Measurements from ENCODE around the gene FLNB. TPM values are rescaled to one million over a fixed set of nuclear protein-coding genes. Genes with fewer than 3 reads are reported as not detected.

FLNB gene
- total RNA-seq, 4 donors from 2014 or later = 164 to 258 (median 242) TPM

DNA sequence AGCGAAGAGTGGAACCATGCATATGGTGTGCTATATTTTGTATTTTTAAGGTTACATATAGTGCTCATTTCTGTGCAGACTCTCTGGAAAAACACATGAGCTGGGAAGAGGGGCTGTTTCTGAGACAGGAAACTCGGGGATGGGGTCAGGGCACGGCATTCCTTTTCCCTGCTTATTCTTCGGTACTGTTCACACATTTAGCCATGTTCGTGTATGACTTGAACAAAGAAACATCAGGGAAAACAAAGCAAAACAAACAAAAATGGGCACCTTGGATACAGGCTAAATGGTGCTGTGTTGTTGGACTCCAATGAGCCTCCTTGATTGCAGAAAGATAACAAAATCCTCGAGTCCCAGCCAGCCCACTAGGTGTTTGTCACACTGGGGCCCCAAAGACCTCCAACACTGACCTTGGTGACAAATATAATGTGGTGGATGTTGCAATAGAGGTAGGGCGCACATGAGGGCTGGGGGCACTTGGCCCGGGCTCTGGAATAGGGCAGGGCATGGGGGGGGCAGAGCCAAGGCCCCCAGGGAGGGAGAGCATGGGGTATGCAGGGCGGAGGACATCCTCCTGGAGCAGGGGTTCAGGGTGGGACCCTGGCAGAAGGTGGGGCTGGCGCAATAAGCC, 183.3 kb downstream of the FLNB start:
- no peaks in the 10 kb centered on the region for H3K9me3 ChIP-seq
- H3K4me3 ChIP-seq (replicated peaks in 1 of 3) = no peak overlapping the region
- 74 to 75% methylated on average over 10 of the region's 10 CpGs for WGBS, 2 donors
- H3K36me3 ChIP-seq = no peaks in the 10 kb centered on the region
- DNase-seq = no peak
- H3K4me1 ChIP-seq = peaks cover 0 to 10% of the 10 kb centered on the region in 2 donors
- no peak overlapping the region for H3K27ac ChIP-seq
- intact Hi-C loops (cut with DNase I) = no loop called here
- no peaks in the 10 kb centered on the region for H3K27me3 ChIP-seq
- no peak for TF ChIP-seq POLR2A (IDR thresholded peaks at IDR 0.05)
- TF ChIP-seq, protein P1, sequence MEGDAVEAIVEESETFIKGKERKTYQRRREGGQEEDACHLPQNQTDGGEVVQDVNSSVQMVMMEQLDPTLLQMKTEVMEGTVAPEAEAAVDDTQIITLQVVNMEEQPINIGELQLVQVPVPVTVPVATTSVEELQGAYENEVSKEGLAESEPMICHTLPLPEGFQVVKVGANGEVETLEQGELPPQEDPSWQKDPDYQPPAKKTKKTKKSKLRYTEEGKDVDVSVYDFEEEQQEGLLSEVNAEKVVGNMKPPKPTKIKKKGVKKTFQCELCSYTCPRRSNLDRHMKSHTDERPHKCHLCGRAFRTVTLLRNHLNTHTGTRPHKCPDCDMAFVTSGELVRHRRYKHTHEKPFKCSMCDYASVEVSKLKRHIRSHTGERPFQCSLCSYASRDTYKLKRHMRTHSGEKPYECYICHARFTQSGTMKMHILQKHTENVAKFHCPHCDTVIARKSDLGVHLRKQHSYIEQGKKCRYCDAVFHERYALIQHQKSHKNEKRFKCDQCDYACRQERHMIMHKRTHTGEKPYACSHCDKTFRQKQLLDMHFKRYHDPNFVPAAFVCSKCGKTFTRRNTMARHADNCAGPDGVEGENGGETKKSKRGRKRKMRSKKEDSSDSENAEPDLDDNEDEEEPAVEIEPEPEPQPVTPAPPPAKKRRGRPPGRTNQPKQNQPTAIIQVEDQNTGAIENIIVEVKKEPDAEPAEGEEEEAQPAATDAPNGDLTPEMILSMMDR (IDR thresholded peaks at IDR 0.05) = no peak

DNA sequence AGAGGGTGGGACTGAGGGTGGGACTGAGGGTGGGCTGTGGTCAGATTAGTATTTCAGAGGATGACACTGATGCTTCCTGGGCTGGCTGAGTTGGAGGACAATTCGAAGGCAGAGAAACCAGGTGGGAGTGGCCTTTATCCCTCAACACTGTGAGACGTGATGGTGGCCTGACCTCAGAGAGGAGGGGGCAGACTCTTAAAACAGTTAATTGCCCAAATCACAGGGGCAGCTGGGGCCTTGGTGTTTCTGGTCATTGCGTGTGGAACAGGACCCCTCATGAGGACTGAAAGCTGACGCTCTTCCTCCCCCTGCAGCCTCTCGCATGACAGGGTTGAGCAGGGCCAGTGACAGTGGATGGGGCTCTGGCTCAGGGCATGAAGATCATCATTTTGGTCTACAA, 183.8 kb downstream of the FLNB start:
- no peak overlapping the region for H3K27ac ChIP-seq
- WGBS, 2 donors = 86 to 94% methylated on average over 5 of the region's 5 CpGs
- H3K4me3 ChIP-seq (replicated peaks in 1 of 3) = no peak overlapping the region
- no peak for TF ChIP-seq POLR2A (IDR thresholded peaks at IDR 0.05)
- TF ChIP-seq, protein P1 (IDR thresholded peaks at IDR 0.05) = no peak
- no peaks in the 10 kb centered on the region for H3K27me3 ChIP-seq
- no peaks in the 10 kb centered on the region for H3K36me3 ChIP-seq
- intact Hi-C loops (cut with DNase I) = no loop called here
- peaks cover 0 to 10% of the 10 kb centered on the region in 2 donors for H3K4me1 ChIP-seq
- DNase-seq = no peak
- H3K9me3 ChIP-seq = no peaks in the 10 kb centered on the region

DNA sequence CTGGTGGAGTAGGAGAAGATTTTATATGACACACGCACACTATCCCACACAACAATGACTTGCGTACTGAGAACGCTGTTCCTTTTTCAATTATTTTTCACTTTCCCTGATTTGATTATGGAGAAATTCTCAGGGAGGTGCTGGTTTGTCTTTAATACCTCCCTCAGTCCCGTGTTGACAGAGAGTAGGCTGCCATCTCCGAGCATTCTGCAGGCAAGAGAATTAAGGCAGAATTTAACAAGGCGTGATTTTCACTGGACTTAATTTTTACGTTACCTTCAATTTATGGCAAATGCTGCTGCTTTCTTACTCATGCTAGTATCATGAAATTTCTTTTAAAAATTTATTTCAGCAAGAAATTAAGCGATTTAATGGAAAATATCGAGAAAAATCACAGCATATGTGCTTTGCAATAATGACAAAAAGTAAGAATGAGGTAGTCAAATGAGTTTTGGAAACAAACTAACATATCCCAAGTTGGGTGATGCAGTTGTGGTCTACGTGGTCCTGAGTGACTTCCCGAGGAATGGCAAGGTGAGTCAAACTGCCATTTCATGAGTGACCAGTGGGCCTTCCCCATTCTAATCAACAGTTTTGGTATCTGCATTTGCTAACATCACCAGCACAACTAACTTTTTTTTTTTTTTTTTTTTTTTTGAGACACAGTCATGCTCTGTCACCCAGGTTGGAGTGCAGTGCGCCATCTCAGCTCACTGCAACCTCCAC, 185.6 kb downstream of the FLNB start:
- 93 to 96% methylated on average over 12 of the region's 12 CpGs for WGBS, 2 donors

DNA sequence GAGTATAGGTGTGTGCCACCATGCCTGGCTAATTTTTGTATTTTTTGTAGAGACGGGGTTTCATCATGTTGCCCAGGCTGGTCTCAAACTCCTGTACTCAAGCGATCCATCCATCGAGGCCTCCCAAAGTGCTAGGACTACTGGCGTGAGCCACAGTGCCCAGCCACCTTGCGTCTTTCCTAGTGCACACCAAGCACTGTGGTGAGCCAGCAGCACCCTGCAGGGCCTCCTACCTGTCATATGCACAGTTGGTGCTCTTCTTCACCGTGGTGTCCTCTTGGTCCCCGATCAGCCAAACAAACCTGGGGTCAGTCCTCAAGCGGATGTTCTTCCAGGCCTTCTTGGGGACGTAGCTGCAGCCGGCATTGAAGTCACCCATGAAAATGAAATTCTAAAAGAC, 189.4 kb downstream of the FLNB start:
- 94 to 95% methylated on average over 10 of the region's 10 CpGs for WGBS, 2 donors
- H3K9me3 ChIP-seq = no peaks in the 10 kb centered on the region
- no peaks in the 10 kb centered on the region for H3K36me3 ChIP-seq
- H3K27me3 ChIP-seq = no peaks in the 10 kb centered on the region
- H3K4me3 ChIP-seq (replicated peaks in 1 of 3) = no peak overlapping the region
- peak overlapping the region in 2 of 3 donors; percentile 42 to 65 for H3K27ac ChIP-seq
- intact Hi-C loops (cut with DNase I) = no loop called here
- H3K4me1 ChIP-seq = peaks cover 0 to 4% of the 10 kb centered on the region in 2 donors
- no peak for DNase-seq
- TF ChIP-seq POLR2A (IDR thresholded peaks at IDR 0.05) = no peak
- TF ChIP-seq, protein P1 (IDR thresholded peaks at IDR 0.05) = no peak

More for the DNA sequence above, 185.6 kb downstream of the FLNB start:
- Histone ChIP-seq H3K27me3 (no peaks in the 10 kb centered on the region), H3K4me1 (peaks cover 0 to 10% of the 10 kb centered on the region in 2 donors), H3K36me3 (no peaks in the 10 kb centered on the region), H3K4me3 (replicated peaks in 1 of 3) (no peak overlapping the region), H3K9me3 (no peaks in the 10 kb centered on the region), H3K27ac (no peak overlapping the region)
- intact Hi-C loops (cut with DNase I) = no loop called here
- TF ChIP-seq POLR2A (IDR thresholded peaks at IDR 0.05) = no peak
- TF ChIP-seq, protein P1 (IDR thresholded peaks at IDR 0.05) = no peak
- DNase-seq = no peak

DNA sequence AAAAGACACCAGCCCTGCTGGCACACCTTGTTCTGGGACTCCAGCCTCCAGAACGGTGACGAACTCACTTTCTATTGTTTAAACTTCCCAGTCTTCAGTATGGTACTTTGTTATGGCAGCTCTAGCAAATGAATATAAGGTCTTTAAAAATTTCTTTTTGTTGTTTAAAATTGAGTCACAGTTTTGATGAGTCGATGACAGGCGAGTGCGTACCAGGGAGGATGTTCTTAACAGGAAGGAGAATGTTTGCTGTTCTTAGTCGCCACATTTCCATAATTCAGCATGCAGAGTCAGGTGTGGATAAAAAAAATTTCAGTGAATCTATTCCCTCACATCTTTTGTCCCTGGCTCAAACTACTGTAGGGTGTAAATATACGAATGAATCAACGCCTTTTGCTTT, 190.1 kb downstream of the FLNB start:
- no peak for DNase-seq

More for the DNA sequence above, 190.1 kb downstream of the FLNB start:
- H3K4me1 ChIP-seq = peaks cover 0 to 4% of the 10 kb centered on the region in 2 donors
- no peaks in the 10 kb centered on the region for H3K27me3 ChIP-seq
- H3K9me3 ChIP-seq = no peaks in the 10 kb centered on the region
- TF ChIP-seq, protein P1 (IDR thresholded peaks at IDR 0.05) = no peak
- no peak for TF ChIP-seq POLR2A (IDR thresholded peaks at IDR 0.05)
- no peaks in the 10 kb centered on the region for H3K36me3 ChIP-seq
- no peak overlapping the region for H3K4me3 ChIP-seq (replicated peaks in 1 of 3)
- H3K27ac ChIP-seq = peak overlapping the region in 2 of 3 donors; percentile 42 to 65
- intact Hi-C loops (cut with DNase I) = no loop called here
- 83 to 85% methylated on average over 8 of the region's 8 CpGs for WGBS, 2 donors

Data from thyroid gland (tissue), 4 donors.